ENCODE data around the gene IQCH. TPM values are rescaled to one million over a fixed set of nuclear protein-coding genes. Genes with fewer than 3 reads are reported as not detected.

IQCH gene
- total and polyA plus RNA-seq, 9 of the 15 experiments (the other 6 are each of a cell fraction or from before 2014, with no cell fraction given), result 1.8 to 3.9 (median 2.7) TPM

GRCh38 chr15:67399925-67400324 lies 145.3 kb downstream of the IQCH start:
- peak overlapping the region; percentile 70 for H3K4me2 ChIP-seq (ENCODE audit: insufficient read depth, low read length)
- no peaks in the 10 kb centered on the region for H3K9me1 ChIP-seq (ENCODE audit: control insufficient read depth, insufficient read depth, low read length)
- ChIA-PET CTCF (ENCODE audit: low intra/inter-chr PET ratio) (no interaction called here), POLR2A (interaction anchor here (0.6 to 1.0 kb wide), 5 partner anchors 14 to 1810 kb away, joined by 3 to 5 read pairs (median 3); no protein-coding TSS in a partner anchor)
- H3K27ac ChIP-seq (ENCODE audit: extremely low read depth, low read depth, low read length), result peak overlapping the region; percentile 6; the same call in 1 of the 3 replicates
- ATAC-seq (peak; percentile 80), DNase-seq (ENCODE audit: extremely low read depth in 1 of 4, low spot score in 3 of 4) (peak in 2 of 4 experiments; percentile 26 to 57), FAIRE-seq (peak; percentile 93)
- no peaks in the 10 kb centered on the region for H4K20me1 ChIP-seq (replicated peaks; ENCODE audit: control insufficient read depth, insufficient read depth, low read length)
- H3K27me3 ChIP-seq (ENCODE audit: control insufficient read depth in 2 of 2, insufficient read depth in 2 of 2, low read length in 2 of 2), result no peaks in the 10 kb centered on the region
- BruUV-seq (replicated peaks), result no TSS peak
- intact Hi-C loops (cut with micrococcal nuclease) (no loop called here), in situ Hi-C loops (cut with MboI) (no loop called here)
- peaks cover 0 to 23% of the 10 kb centered on the region in 2 experiments; a peak in 3 of 5 replicates for H3K4me1 ChIP-seq (replicated peaks in 1 of 2; ENCODE audit: control insufficient read depth in 2 of 2, insufficient read depth in 2 of 2, low read length in 2 of 2)
- H3K79me2 ChIP-seq (ENCODE audit: control insufficient read depth, insufficient read depth, low read length), result no peaks in the 10 kb centered on the region
- WGBS (ENCODE audit: insufficient coverage, low coverage, missing lambda C conversion rate), result 12% methylated on average over 4 of the region's 4 CpGs
- no peaks in the 10 kb centered on the region for H3K36me3 ChIP-seq (ENCODE audit: control insufficient read depth, insufficient read depth, low read length)
- no peaks in the 10 kb centered on the region for H3K9me3 ChIP-seq (replicated peaks; ENCODE audit: control insufficient read depth, insufficient read depth, low read depth, low read length)
- 0 out of 4 replicates have a peak overlapping the region, but pooled peaks of 1 of the 2 experiments have one; percentile 29 for H3K9ac ChIP-seq (ENCODE audit: insufficient read depth in 1 of 2, low read depth in 2 of 2, low read length in 2 of 2)
- H2AFZ ChIP-seq (ENCODE audit: low read depth, low read length), result peak overlapping the region; percentile 88
- no peak overlapping the region for H3K4me3 ChIP-seq
- no peak for TF ChIP-seq MTF1 (CRISPR knock-in tag; IDR thresholded peaks at IDR 0.05; ENCODE audit: borderline replicate concordance)
- no peak for TF ChIP-seq ZNF518B (CRISPR knock-in tag; IDR thresholded peaks at IDR 0.05)
- peak; percentile 60 for TF ChIP-seq ARID1B (IDR thresholded peaks at IDR 0.05)
- TF ChIP-seq MED1 (CRISPR knock-in tag; IDR thresholded peaks at IDR 0.05; ENCODE audit: borderline replicate concordance), result no peak
- no peak for TF ChIP-seq USF2 (CRISPR knock-in tag; IDR thresholded peaks at IDR 0.05)
- TF ChIP-seq HSF4 (CRISPR knock-in tag; IDR thresholded peaks at IDR 0.05; ENCODE audit: borderline replicate concordance), result no peak
- peak; percentile 51; the same call in 1 of the 2 replicates for TF ChIP-seq TEAD4 (IDR thresholded peaks at IDR 0.05; ENCODE audit: low read length)
- no peak for TF ChIP-seq TEAD4 (CRISPR knock-in tag; IDR thresholded peaks at IDR 0.05; ENCODE audit: borderline replicate concordance)
- TF ChIP-seq ZNF717 (CRISPR knock-in tag; IDR thresholded peaks at IDR 0.05), result no peak
- no peak for TF ChIP-seq ZNF239 (CRISPR knock-in tag; IDR thresholded peaks at IDR 0.05)
- TF ChIP-seq C11orf30 (IDR thresholded peaks at IDR 0.05; ENCODE audit: low read depth), result peak; percentile 95
- peak; percentile 60 for TF ChIP-seq CBFA2T2 (conservative IDR thresholded peaks at IDR 0.05)
- no peak for TF ChIP-seq HBP1 (CRISPR knock-in tag; IDR thresholded peaks at IDR 0.05)
- no peak for TF ChIP-seq PCBP1 (IDR thresholded peaks at IDR 0.05; ENCODE audit: low read depth, low read length, poor library complexity, severe bottlenecking)
- peak; percentile 67; the same call in 1 of the 2 replicates for TF ChIP-seq JUND (IDR thresholded peaks at IDR 0.05; ENCODE audit: borderline replicate concordance, low read depth, low read length)
- peak; percentile 66; the same call in 1 of the 3 replicates for TF ChIP-seq JUND (tag; IDR thresholded peaks at IDR 0.05; ENCODE audit: borderline replicate concordance, low read depth, low read length)
- no peak for TF ChIP-seq SRSF9 (IDR thresholded peaks at IDR 0.05; ENCODE audit: borderline replicate concordance, low read depth, low read length)
- TF ChIP-seq MAX (CRISPR knock-in tag; IDR thresholded peaks at IDR 0.05), result no peak

Data from K562 (cell line).